NCI-H2227 (cell line): ENCODE results near the gene MBP.
"Not testable (repeated sequence)": the region's sequence is repeated elsewhere in the genome, so short reads cannot be mapped to it uniquely, and the experiment has no call there.

ENCODE experiments used
- DNase-seq: peaks from one replicate; lab custom pipeline; 2025; ENCODE audit not compliant: unreplicated experiment; lab: John Stamatoyannopoulos, UW

The MBP gene

DNA sequence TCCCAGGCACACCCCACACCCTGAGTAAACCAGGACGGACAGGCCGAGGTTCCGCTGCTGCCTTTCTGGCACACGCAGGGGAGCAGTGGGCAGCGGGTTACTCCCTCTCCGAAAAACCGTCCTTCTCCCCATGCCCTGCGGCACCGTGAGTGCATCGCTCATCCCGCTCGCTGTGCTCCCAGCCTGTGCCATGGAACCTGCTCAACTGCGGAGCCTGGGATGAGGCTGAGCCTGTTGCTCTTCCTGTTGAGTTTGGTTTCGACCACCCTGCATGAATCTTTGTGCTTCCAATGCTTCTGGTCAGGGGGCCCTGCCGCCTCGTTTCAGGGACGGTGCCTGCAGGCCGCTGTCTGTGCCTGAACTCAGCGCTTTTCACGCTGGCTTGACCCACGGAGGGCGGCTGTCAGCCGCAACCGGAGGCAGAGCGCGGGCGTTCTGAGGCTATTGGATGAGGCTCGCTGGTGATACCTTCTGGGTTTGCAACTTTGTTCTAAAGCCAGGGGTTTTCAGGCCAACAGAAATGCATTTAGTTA is 106.7 kb downstream of the MBP start:
- no peak for DNase-seq

DNA sequence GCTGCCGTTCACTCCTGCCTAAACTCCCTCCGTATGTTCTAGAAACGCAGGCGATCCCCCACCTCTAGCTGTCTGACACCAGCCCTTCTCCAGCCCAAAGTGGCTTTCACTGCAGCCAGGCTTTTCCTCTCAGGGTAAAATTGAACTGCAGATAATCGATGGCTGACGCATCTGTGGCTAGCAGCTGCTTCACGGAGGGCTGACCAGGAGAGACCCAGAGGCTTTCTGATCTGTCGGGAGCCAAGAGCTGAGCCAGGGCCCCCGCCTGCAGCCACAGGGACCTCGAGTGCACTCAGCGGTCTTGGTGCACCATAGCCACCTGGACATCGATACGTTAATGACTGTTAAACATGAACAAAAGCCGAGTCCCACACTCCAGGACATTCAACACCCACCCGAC is 107.5 kb downstream of the MBP start:
- no peak for DNase-seq

DNA sequence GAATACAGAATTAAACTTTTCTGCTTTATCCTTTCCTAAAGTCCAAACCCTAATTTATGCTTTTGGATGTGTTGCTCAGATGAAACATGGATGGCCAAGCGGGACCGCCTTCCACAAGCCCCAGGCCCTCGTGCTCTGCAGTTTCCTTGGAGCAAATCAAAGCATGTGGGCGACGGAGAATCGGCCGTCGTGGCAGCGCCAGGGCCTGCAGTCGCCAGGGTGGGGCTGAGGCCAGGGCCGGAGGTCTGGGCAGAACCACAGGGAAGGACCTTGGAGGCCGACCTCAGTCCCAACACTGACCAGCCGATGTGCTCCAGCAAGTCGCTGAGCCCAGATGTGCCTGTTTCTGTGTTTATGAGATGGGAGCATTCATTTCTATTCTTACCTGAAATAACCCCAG is 108.1 kb downstream of the MBP start:
- DNase-seq: no peak

DNA sequence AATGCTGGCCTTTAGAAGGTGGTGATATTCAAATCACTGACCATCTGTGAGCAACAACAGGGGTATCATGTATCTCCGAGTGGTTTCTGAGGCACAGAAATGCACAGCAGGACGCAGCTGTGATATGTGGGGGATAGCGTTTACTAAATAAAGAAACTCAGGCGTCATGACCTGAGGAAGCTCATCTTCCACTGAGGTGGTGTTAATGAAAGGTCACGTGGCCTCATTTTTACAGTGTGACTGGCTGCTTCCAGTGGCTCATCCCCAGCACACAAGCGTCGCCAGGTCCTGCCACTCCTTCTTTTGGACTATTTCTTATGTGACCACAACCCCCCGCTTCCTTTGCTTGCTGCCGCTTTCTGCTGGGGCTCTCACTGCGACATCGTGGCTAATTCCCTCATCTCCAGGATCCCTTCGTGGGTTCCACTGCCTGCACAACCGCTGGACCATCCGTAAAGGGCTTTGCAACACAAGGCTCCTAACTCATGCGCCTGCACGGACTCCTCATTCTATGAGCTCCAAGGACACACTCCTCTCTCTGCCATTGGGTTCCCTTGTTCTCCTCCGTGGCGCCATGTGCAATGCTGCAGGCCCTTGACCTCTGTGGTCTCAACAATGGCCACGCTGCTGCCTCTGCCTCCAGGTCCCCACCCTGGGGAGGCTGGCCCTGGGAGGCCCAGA is 109.3 kb downstream of the MBP start:
- no peak for DNase-seq

DNA sequence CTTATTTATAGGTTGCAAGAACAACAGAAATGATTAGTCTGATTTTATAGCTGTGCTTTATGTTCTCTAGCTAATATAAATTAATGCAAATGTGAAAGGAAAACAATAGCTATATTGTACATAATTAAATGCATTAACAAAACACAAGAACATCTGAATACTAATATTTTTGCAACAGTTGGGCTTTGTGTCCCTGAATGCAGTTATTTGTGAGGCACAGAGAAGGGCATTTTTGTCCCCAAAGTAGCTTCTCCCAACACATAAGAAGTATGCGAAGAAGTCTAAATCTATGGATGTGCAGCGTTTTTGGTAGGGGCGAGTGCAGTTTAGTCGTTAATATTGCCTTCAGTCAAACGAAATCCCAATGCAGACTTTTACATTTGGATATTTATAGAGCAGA is 110.0 kb downstream of the MBP start:
- DNase-seq: no peak

DNA sequence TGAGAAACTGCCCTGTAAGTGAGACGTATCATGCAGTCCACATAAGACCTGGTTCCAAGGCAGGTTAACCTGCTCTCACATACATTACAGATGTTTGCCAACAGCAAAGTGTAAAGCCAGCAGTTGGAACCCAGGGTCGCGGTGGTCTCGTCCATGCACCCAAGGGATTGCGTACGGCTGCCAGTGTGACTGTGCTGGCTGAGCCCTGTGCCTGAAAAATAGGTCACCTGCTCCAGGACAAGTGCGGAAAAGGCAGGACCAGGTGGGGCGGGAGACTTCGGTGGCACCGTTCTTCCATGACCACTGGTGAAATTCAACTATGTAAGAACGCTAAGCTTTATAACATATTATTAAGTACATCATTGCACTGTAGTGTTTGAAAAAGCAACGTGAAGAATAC is 110.5 kb downstream of the MBP start:
- DNase-seq: no peak

DNA sequence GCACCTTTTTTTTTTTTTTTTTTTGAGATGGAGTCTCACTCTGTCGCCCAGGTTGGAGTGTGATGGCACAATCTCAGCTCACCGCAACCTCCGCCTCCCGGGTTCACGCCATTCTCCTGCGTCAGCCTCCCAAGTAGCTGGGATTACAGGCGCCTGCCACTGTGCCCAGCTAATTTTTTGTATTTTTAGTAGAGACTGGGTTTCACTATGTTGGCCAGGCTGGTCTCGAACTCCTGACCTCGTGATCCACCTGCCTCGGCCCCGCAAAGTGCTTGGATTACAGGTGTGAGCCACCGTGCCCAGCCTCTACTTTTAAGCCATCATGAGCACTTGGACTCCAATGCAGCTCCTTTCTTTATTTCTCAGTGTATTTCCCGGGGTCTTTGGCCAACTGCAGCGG is 111.1 kb downstream of the MBP start:
- DNase-seq: not testable (repeated sequence)

DNA sequence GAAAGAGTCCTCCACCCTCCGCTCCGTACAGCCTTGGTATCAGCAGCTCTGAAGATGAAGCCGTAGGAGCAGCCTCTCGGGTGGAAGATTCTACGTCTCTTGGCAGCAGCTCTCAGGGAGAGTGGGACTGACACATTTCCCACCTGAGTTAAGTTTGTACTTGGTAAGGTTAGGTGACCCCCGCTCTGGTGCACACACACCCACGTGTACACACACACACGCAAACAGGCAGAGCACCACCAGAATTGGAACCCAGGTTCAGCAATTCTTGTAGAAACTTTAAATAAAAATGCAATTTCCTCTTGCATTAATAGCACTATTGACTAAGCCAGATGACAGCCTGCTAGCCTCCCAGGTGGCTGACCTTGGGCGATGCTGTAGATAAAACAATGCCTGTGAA is 111.5 kb downstream of the MBP start:
- DNase-seq: no peak

DNA sequence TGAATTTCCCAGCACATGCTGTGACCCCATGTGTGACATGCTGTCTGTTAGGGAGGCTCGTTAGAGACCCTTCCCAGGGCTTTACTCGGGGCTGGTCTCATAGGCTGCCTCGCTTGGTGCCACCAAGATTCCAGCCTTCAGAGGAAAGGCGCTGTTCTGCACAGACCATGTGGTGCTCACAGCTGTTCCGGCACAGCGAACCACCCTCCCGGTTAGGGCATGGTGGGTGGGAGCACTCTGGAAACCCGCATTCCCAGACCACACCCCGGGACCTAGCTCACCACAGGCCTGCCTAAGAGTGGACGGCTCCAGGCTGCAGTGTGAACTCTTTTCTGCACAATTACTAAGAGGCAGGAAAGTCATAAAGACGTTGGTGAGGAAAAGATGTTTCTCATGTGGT is 112.0 kb downstream of the MBP start:
- DNase-seq: no peak

DNA sequence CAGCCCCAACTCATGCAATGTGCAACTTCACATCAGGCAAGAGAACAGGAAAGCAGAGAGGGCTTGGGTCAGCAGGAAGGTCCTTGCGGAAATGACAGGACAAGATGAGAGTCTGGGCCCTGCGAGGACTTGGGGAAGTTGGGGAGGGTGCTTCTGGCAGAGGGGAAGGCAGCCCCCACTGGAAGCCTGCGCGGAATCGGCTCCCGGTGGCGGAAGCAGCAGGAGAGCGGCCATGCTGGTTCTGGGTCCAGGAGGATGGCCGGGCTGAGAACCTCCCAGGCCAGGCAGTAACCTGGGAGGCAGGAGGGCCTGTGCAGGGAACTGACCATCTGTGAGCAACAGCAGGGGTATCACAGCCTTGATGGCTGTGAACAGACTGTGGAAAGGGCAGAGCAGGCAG is 112.9 kb downstream of the MBP start:
- DNase-seq: no peak

DNA sequence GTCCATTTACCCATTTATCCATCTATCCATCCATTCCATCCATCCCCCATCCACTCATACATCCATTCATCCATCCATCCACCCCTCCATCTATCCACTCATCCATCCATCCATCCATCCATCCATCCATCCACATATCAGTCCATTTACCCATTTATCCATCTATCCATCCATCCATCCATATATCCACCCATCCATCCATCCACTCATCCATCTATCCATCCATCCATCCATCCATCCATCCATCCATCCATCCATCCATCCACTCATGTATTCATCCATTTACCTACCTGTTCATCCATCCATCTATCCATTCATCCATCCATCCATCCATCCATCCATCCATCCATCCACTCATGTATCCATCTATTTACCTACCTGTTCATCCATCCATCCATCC is 113.9 kb downstream of the MBP start:
- DNase-seq: not testable (repeated sequence)

DNA sequence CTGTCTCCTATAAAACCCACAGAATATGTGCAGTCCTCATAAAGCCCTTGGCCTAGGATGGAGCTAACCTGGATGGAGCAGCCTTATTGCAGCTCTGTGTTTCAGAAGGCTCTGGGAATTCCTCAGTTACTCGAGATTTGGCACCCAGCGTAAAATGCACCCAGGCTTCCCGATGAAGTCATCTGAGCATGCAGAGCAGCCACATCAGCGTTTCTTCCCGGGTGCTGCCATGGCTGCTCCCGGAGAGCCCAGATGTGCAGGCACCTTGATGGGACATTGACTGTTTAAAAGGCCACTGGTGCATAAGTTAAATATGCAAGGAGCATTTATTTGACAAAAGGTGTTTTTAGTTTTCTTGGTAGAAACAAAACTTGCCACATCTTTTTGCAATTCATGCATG is 115.2 kb downstream of the MBP start:
- no peak for DNase-seq

DNA sequence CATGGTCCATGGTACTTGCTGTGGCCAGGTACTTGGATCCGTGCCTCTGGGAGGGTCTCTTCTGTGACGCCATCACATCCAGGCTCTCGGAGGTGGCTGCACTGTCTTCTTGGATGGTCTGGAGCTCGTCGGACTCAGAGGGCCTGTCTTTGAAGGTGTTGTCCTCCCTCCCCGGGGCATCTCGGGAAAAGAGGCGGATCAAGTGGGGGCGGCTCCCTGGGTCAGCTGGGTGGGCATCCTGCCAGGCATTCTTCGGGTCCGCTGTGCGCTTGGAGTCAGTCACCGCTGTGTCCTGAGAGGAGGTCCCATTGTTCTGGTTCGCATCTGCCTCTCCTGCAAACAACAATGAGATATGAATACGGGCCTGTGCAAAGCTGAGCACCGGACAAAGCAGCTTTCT is 115.6 kb downstream of the MBP start:
- DNase-seq: no peak

DNA sequence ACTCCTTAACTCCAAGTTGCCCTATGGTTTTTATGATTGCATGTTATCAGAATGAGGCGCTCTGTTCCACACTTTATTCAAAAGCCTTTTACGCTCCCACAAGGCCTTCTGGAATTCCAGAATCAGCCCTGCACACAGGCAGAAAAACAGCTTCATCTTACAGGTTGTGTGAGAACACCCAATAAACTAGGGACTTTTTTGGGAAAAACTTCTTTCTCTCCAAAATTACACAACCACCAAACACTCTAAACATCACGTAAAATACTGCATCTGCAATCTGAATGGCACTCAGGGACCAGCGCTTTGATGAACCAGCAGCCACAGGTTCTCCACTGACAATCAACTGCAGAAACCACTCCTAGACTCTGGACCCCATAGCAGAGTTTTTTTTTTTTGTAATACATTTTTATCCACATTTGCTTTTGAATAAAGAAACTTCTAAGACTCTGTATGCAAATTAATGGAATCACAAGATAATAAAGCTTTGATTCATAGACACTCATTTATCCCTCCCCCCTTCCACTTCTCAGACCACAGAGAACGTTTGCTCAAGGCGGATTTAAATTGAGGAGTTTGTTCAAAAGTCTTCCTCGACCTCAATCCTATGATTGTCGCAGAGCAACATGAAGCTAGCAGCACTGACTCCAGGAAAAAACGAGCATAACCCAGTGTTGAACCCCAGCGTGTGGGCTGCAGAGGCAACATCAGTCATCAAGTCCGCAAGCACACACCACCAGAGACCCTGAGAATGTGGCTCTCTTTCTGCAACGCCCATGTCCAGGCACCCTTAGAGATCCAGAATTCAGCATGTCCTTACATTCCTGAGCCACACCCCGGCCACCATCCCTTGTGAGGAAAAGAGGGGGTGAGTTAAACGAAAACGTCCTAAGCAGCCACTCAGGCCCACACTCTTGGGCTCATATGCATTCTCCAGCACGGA is 116.5 kb downstream of the MBP start:
- DNase-seq: no peak

DNA sequence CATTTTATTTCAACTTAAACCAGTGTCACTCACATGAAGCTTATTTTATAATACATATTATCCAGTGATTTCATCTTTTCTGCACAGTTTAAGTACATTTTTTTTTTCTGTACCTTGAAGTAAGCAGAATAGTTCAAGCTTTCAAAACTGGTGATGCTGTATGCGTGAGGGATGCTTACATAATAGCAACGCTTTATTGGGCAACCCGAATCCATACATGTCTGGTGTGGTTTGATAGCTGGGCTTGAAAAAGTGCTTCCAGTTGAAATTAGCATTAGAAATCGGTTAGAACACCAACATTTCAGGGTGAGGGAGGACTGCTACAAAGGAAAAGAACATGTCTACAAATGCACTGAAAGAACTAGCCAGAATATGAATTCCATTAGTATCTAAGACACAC is 117.4 kb downstream of the MBP start:
- DNase-seq: no peak

DNA sequence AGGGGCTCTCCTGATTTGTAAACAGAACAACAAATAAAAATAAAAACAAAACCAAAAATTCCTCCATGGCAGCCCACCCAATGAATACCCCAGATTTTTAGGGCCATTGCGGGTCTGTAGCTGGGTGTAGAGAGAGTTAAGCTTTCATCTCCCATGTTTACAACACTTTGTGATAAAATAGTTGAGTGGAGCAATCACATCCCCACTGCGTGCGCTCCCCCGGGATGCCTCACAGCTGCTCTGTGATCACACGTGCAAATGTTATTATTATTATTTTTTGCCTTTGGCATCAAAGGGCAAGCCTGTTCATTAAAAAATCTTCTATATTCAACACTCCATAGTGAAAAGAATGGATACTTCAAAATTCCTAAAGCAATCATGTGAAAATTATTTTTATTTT is 118.0 kb downstream of the MBP start:
- no peak for DNase-seq

DNA sequence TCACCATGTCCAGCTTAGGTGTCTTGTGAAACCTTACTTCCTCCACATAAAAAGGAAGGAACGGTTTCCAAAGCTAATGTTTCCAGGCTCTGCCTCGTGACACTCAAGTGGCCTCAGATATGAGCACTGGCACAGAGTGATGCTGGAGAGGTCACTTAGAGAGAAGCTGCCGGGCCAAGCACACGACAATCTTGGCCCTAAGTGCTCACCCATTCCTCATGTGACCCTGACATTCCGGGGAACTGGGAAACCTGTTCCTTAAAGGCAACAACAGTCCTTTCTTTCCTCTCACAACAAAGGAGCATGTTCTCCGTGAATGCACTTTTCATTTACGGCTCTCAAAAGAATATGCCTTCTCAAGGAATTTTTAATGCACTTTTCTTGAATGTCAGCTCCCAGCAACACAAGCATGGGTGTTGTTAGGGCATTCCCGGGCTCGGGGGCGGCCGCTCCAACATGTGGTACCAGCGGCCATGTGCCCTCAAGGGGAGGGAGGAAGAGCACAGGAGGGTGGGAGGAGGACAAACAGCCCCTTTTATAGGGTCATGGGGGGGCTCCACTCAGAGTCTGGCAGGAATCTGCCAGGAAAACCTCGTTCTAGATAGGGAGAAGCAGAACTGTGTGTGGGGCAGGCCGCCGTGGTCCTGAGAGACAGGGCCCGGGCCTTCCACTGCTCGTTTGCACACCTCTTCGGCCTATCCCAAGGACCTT is 118.6 kb downstream of the MBP start:
- DNase-seq: no peak

DNA sequence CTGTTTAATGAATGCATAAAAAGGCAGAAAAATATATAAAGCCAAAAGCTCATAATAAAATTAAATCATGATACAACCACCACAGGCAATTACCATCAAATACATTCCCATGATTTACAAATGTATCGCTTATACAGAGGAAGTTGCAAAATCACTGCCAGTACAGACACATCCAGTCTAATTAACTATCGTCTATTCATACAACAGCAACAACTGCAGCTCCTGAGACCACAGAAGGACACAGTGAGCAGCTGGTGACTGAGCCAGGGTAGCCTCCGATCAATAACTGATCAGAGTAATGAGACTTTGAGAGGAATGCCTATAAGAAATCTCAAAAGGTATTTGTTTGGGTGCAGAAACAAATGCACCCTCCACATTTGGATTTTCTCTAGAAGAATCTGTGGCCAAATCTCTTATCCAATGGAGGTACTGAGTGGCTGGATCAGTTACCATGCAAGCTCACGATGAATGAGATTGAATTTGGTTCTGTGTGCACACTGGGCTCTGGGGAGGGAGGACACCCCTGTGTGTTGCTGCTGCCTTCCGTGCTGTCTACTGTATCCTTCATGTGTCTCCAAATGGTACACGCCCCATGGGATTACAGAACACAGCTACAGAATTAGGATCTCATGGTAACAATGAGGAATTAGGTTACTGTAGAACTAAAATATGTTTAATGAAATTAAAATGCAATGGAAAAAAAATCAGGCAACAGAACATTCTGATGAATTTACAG is 119.6 kb downstream of the MBP start:
- no peak for DNase-seq

DNA sequence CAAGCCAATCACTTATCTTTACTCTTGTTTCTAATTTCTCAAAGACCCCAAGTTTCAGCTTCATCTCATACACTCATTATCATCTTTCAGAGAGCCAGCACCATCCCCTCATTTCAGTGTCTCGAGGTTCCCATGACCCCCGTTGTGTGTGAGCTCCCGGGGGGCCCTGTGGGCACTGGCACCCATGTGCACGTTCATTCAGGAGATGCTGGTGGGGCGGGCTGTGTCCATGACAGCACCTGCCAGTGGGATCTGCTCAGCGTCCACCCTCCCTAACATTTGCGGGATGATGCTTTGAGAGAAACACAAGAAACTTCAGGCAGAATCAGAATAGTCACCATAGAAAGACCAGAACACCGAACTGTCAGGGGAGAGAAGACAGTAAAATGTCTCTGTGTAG is 120.5 kb downstream of the MBP start:
- DNase-seq: no peak

DNA sequence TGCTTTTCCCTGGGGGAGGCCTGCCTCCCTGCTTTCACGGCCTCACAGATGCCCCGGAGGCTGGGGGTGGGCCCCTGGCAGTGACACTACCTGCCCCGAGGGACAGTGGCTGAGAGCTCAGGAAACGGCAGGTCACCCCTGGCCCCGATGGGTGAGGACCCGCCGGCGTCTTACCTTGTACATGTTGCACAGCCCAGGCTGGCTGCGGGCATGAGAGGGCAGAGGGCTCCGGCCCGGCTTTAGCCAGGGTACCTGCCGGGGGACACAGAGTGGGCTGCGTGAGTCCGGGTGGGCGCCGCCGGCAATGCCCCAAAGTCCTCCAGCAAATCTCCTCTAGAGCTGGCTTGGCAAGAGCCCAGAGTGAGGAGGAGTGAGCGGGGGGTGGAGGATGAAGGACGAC is 122.9 kb downstream of the MBP start:
- DNase-seq: no peak
